Posterior cingulate gyrus (tissue), 11 donors: Measurements from ENCODE around the gene CRMP1.
"Not testable (repeated sequence)": the region's sequence is repeated elsewhere in the genome, so short reads cannot be mapped to it uniquely, and the experiment has no call there.

ENCODE experiments used
- DNase-seq, 10 donors: peaks; one replicate each; pipeline versions ENCODE4 v3.0.0 to v3.0.0-alpha.2; 2020 to 2021; ENCODE audit warnings: mixed read lengths in 3 of 10
- intact Hi-C: fragments of 100-400 bp; cut with DNase I; formaldehyde crosslinking; loops from one replicate; pipeline ENCODE4 v1.15.1; 2023

CRMP1 gene

GRCh38 chr4:5827108-5828004, 65.5 kb downstream of the CRMP1 start:
- intact Hi-C loops = no loop called here
- DNase-seq = peak in 1 of 10 donors; percentile 52

- DNase-seq = no peak
- intact Hi-C loops = no loop called here
Measured at GRCh38 chr4:5826437-5827107, 66.3 kb downstream of the CRMP1 start.

- DNase-seq = peak in 1 of 10 donors; percentile 24
- intact Hi-C loops = no loop called here
Measured at GRCh38 chr4:5825321-5826041, 67.4 kb downstream of the CRMP1 start.

- intact Hi-C loops = no loop called here
- DNase-seq = peak in 1 of 10 donors; percentile 53
Measured at GRCh38 chr4:5824635-5825034, 68.3 kb downstream of the CRMP1 start.

- intact Hi-C loops = no loop called here
Measured at GRCh38 chr4:5824227-5824626, 68.7 kb downstream of the CRMP1 start.

GRCh38 chr4:5823542-5824211, 69.2 kb downstream of the CRMP1 start:
- intact Hi-C loops = no loop called here
- DNase-seq = peak in 1 of 10 donors; percentile 59

More at GRCh38 chr4:5824227-5824626, 68.7 kb downstream of the CRMP1 start:
- no peak for DNase-seq

- DNase-seq = no peak
- intact Hi-C loops = no loop called here
Measured at GRCh38 chr4:5822619-5823018, 70.3 kb downstream of the CRMP1 start.

GRCh38 chr4:5821665-5822358, 71.1 kb downstream of the CRMP1 start:
- intact Hi-C loops = no loop called here
- peak in 8 of 10 donors; percentile 16 to 92 (median 66) for DNase-seq

- peak in 1 of 10 donors; percentile 35 for DNase-seq
- intact Hi-C loops = loop anchor here (10.0 kb wide), 2 partner anchors 822 to 1332 kb away; no protein-coding TSS in a partner anchor
Measured at GRCh38 chr4:5816851-5817375, 76.0 kb downstream of the CRMP1 start.

- DNase-seq = no peak
- intact Hi-C loops = loop anchor here (10.0 kb wide), 2 partner anchors 821 to 1331 kb away; no protein-coding TSS in a partner anchor
Measured at GRCh38 chr4:5816101-5816500, 76.8 kb downstream of the CRMP1 start.

GRCh38 chr4:5815641-5816040, 77.2 kb downstream of the CRMP1 start:
- DNase-seq = no peak
- intact Hi-C loops = loop anchor here (10.0 kb wide), 2 partner anchors 821 to 1331 kb away; no protein-coding TSS in a partner anchor

- intact Hi-C loops = loop anchor here (10.0 kb wide), 2 partner anchors 820 to 1330 kb away; no protein-coding TSS in a partner anchor
Measured at GRCh38 chr4:5814421-5814820, 78.5 kb downstream of the CRMP1 start.

GRCh38 chr4:5813882-5814255, 79.0 kb downstream of the CRMP1 start:
- intact Hi-C loops = loop anchor here (1.0 to 10.0 kb wide), 3 partner anchors 764 to 1329 kb away; no protein-coding TSS in a partner anchor
- no peak for DNase-seq

More at GRCh38 chr4:5814421-5814820, 78.5 kb downstream of the CRMP1 start:
- no peak for DNase-seq

GRCh38 chr4:5812506-5813229, 80.2 kb downstream of the CRMP1 start:
- DNase-seq = peak in 1 of 10 donors; percentile 17
- intact Hi-C loops = loop anchor here (1.0 to 10.0 kb wide), 3 partner anchors 762 to 1328 kb away; no protein-coding TSS in a partner anchor

- intact Hi-C loops = loop anchor here (10.0 kb wide), 2 partner anchors 817 to 1327 kb away; no protein-coding TSS in a partner anchor
- DNase-seq = not testable (repeated sequence)
Measured at GRCh38 chr4:5812057-5812456, 80.8 kb downstream of the CRMP1 start.

- no peak for DNase-seq
- intact Hi-C loops = loop anchor here (10.0 kb wide), 2 partner anchors 816 to 1326 kb away; no protein-coding TSS in a partner anchor
Measured at GRCh38 chr4:5810770-5811430, 82.0 kb downstream of the CRMP1 start.

- no peak for DNase-seq
- intact Hi-C loops = loop anchor here (10.0 kb wide), 2 partner anchors 815 to 1325 kb away; no protein-coding TSS in a partner anchor
Measured at GRCh38 chr4:5810151-5810550, 82.7 kb downstream of the CRMP1 start.
